Endothelial cell of umbilical vein (primary cell): Measurements from ENCODE around the gene EFCAB13.

Experiments
- POLR2A ChIP-seq: IDR thresholded peaks from 2 replicates; pipeline ENCODE4 v1.6.1; 2012; ENCODE audit warnings: low read depth, mild to moderate bottlenecking, control low read depth, low read length
- TF ChIP-seq, protein P1 (sequence below), 2 donors: IDR thresholded peaks; 1 replicate in 1 of 2; 2 replicates in 1 of 2; pipeline ENCODE4 v1.5.1; 2011; ENCODE audit warnings: low read length in 2 of 2, mild to moderate bottlenecking in 2 of 2, moderate library complexity in 2 of 2, control low read depth in 1 of 2, inconsistent platforms in 1 of 2, low read depth in 1 of 2; ENCODE audit not compliant: insufficient read depth in 1 of 2; ENCODE audit errors: extremely low read depth in 1 of 2
- TF ChIP-seq, protein P2 (sequence below): IDR thresholded peaks from 2 replicates; pipeline ENCODE4 v1.6.1; 2011; ENCODE audit not compliant: insufficient read depth, insufficient read length

DNA sequence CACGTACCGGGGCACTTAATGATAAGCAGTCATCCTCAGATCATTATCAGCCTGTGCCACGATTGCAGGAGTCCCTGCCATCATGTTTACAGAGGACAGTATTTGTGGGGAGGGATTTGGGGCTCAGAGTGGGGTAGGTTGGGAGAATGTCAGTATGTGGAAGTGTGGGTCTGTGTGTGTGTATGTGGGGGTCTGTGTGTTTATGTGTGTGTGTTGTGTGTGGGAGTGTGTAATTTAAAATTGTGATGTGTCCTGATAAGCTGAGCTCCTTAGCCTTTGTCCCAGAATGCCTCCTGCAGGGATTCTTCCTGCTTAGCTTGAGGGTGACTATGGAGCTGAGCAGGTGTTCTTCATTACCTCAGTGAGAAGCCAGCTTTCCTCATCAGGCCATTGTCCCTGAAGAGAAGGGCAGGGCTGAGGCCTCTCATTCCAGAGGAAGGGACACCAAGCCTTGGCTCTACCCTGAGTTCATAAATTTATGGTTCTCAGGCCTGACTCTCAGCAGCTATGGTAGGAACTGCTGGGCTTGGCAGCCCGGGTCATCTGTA, 13.5 kb upstream of the EFCAB13 start:
- TF ChIP-seq POLR2A = no peak
- TF ChIP-seq, protein P1, sequence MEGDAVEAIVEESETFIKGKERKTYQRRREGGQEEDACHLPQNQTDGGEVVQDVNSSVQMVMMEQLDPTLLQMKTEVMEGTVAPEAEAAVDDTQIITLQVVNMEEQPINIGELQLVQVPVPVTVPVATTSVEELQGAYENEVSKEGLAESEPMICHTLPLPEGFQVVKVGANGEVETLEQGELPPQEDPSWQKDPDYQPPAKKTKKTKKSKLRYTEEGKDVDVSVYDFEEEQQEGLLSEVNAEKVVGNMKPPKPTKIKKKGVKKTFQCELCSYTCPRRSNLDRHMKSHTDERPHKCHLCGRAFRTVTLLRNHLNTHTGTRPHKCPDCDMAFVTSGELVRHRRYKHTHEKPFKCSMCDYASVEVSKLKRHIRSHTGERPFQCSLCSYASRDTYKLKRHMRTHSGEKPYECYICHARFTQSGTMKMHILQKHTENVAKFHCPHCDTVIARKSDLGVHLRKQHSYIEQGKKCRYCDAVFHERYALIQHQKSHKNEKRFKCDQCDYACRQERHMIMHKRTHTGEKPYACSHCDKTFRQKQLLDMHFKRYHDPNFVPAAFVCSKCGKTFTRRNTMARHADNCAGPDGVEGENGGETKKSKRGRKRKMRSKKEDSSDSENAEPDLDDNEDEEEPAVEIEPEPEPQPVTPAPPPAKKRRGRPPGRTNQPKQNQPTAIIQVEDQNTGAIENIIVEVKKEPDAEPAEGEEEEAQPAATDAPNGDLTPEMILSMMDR (IDR thresholded peaks at IDR 0.05; ENCODE audit: extremely low read depth in 1 of 2, insufficient read depth in 1 of 2, low read depth in 1 of 2, low read length in 2 of 2) = no peak
- TF ChIP-seq, protein P2, sequence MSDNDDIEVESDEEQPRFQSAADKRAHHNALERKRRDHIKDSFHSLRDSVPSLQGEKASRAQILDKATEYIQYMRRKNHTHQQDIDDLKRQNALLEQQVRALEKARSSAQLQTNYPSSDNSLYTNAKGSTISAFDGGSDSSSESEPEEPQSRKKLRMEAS = no peak
